IMR-90 (cell line): ENCODE measurements around the gene GNAI1. TPM values are rescaled to one million over a fixed set of nuclear protein-coding genes. Genes with fewer than 3 reads are reported as not detected.

ENCODE experiments used
- ATAC-seq: fragments of 200-7000 bp; cut with Tn5 transposase; 2 replicates; pipeline ENCODE4 v1.9.1; 2020; ENCODE audit warnings: low read depth, mild to moderate bottlenecking, moderate library complexity
- BruUV-seq: library from RNA; stranded (reverse); fragments of 400-500 nt; replicated peaks from 2 replicates; lab custom pipeline; 2021; lab: Mats Ljungman, UMichigan
- CTCF ChIA-PET: fragments of 300-600 bp; formaldehyde crosslinking; extraction: SDS; loops from one replicate; lab custom pipeline; 2021; ENCODE audit warnings: antibody characterized with exemption; lab: Yijun Ruan, JAX
- POLR2A ChIA-PET: fragments of 300-600 bp; sonication (Branson Sonifier 250); formaldehyde crosslinking; loops from one replicate; lab custom pipeline; 2022; ENCODE audit warnings: antibody characterized with exemption; ENCODE audit not compliant: unreplicated experiment; lab: Charles Lee
- DNase-seq: peaks from one replicate; pipeline ENCODE4 v3.0.0; 2013
- H2AFZ ChIP-seq: replicated peaks from 2 replicates; pipeline ENCODE3; 2013; ENCODE audit warnings: low read length, mild to moderate bottlenecking; ENCODE audit not compliant: poor library complexity
- H2AK5ac ChIP-seq: 2 replicates; pipeline ENCODE4 v1.6.1; 2013; ENCODE audit warnings: low read depth, low read length, inconsistent platforms
- H2AK9ac ChIP-seq: replicated peaks from 2 replicates; pipeline ENCODE3; 2013; ENCODE audit warnings: mild to moderate bottlenecking, low read depth, low read length, moderate library complexity; ENCODE audit not compliant: poor library complexity
- H2BK120ac ChIP-seq: 2 replicates; pipeline ENCODE4 v1.6.1; 2013; ENCODE audit warnings: low read depth, low read length, inconsistent platforms
- H2BK15ac ChIP-seq: 3 replicates; pipeline ENCODE4 v1.6.1; 2013; ENCODE audit warnings: low read depth, low read length, inconsistent platforms
- H2BK20ac ChIP-seq: 2 replicates; pipeline ENCODE4 v1.6.1; 2013; ENCODE audit warnings: low read depth, mild to moderate bottlenecking, inconsistent platforms, low read length, moderate library complexity
- H2BK5ac ChIP-seq: 2 replicates; pipeline ENCODE4 v1.6.1; 2013; ENCODE audit warnings: mild to moderate bottlenecking, low read depth, low read length, inconsistent platforms; ENCODE audit not compliant: poor library complexity, severe bottlenecking
- H3K14ac ChIP-seq: replicated peaks from 2 replicates; pipeline ENCODE4 v1.6.1; 2013; ENCODE audit warnings: low read depth, low read length, inconsistent platforms
- H3K18ac ChIP-seq: 2 replicates; pipeline ENCODE4 v1.6.1; 2013; ENCODE audit warnings: low read depth, low read length, control low read depth
- H3K23ac ChIP-seq: 2 replicates; pipeline ENCODE4 v1.6.1; 2013; ENCODE audit warnings: low read depth, low read length, inconsistent platforms
- H3K27ac ChIP-seq: 2 replicates; pipeline ENCODE4 v1.5.1; 2013; ENCODE audit warnings: mild to moderate bottlenecking, control low read depth, low read length; ENCODE audit not compliant: insufficient read depth
- H3K27me3 ChIP-seq: 2 replicates; pipeline ENCODE4 v1.6.1; 2013; ENCODE audit warnings: low read length; ENCODE audit not compliant: control insufficient read depth, insufficient read depth
- H3K36me3 ChIP-seq: 2 replicates; pipeline ENCODE4 v1.6.1; 2013; ENCODE audit warnings: low read length, mixed read lengths; ENCODE audit not compliant: control insufficient read depth, insufficient read depth
- H3K4ac ChIP-seq: 2 replicates; pipeline ENCODE4 v1.6.1; 2013; ENCODE audit warnings: low read depth, low read length, inconsistent platforms
- H3K4me1 ChIP-seq: 2 replicates; pipeline ENCODE4 v1.6.1; 2013; ENCODE audit warnings: low read length, mixed read lengths; ENCODE audit not compliant: control insufficient read depth, insufficient read depth
- H3K4me2 ChIP-seq: 2 replicates; pipeline ENCODE4 v1.6.1; 2013; ENCODE audit warnings: low read depth, mild to moderate bottlenecking, control low read depth, low read length, moderate library complexity
- H3K4me3 ChIP-seq: 2 replicates; pipeline ENCODE4 v1.5.1; 2013; ENCODE audit warnings: low read depth, mild to moderate bottlenecking, control low read depth, low read length, moderate library complexity; ENCODE audit not compliant: insufficient read depth
- H3K56ac ChIP-seq: 2 replicates; pipeline ENCODE4 v1.6.1; 2013; ENCODE audit warnings: low read length, inconsistent platforms; ENCODE audit not compliant: insufficient read depth; ENCODE audit errors: extremely low read depth
- H3K79me1 ChIP-seq, 2 experiments: 2 replicates each; pipeline ENCODE4 v1.6.1; 2013; ENCODE audit warnings: low read length in 2 of 2, inconsistent platforms in 1 of 2, low read depth in 1 of 2
- H3K9ac ChIP-seq: 2 replicates; pipeline ENCODE4 v1.6.1; 2013; ENCODE audit warnings: low read depth, low read length, control low read depth
- H3K9me1 ChIP-seq: 2 replicates; pipeline ENCODE4 v1.6.1; 2013; ENCODE audit warnings: low read length, inconsistent platforms; ENCODE audit not compliant: insufficient read depth
- H3K9me3 ChIP-seq: 2 replicates; pipeline ENCODE4 v1.6.1; 2013; ENCODE audit warnings: low read length; ENCODE audit not compliant: control insufficient read depth, insufficient read depth
- H4K20me1 ChIP-seq: 2 replicates; pipeline ENCODE4 v1.6.1; 2013; ENCODE audit warnings: low read length, inconsistent platforms; ENCODE audit not compliant: insufficient read depth
- H4K5ac ChIP-seq: 2 replicates; pipeline ENCODE4 v1.6.1; 2013; ENCODE audit warnings: mild to moderate bottlenecking, low read depth, low read length, control low read depth
- H4K8ac ChIP-seq, 2 experiments: 2 replicates each; pipeline ENCODE4 v1.6.1; 2013; ENCODE audit warnings: low read depth in 2 of 2, low read length in 2 of 2, control low read depth in 1 of 2, inconsistent platforms in 1 of 2
- H4K91ac ChIP-seq: 2 replicates; pipeline ENCODE4 v1.6.1; 2013; ENCODE audit warnings: low read depth, low read length, inconsistent platforms; ENCODE audit not compliant: insufficient read depth
- CHD1 ChIP-seq: IDR thresholded peaks from 2 replicates; pipeline ENCODE4 v1.6.1; 2012; ENCODE audit warnings: low read depth, low read length, improper control_type of control experiment
- CTCF ChIP-seq: conservative IDR thresholded peaks from 2 replicates; pipeline ENCODE4 v1.5.1; 2012; ENCODE audit warnings: mild to moderate bottlenecking, low read depth, low read length, improper control_type of control experiment
- ELK1 ChIP-seq: fragments of 150-350 bp; IDR thresholded peaks from 2 replicates; pipeline ENCODE4 v1.6.1; 2016; ENCODE audit warnings: low read depth, mild to moderate bottlenecking, low read length, moderate library complexity, borderline replicate concordance
- FOS ChIP-seq: fragments of 150-350 bp; IDR thresholded peaks from 2 replicates; pipeline ENCODE4 v1.6.1; 2016; ENCODE audit warnings: low read depth, low read length
- MAZ ChIP-seq: IDR thresholded peaks from 2 replicates; pipeline ENCODE4 v1.6.1; 2012; ENCODE audit warnings: low read depth, mild to moderate bottlenecking, low read length, improper control_type of control experiment, moderate library complexity, borderline replicate concordance
- POLR2A ChIP-seq: IDR thresholded peaks from 2 replicates; pipeline ENCODE4 v1.6.1; 2012; ENCODE audit warnings: mild to moderate bottlenecking, low read depth, low read length
- RAD21 ChIP-seq: IDR thresholded peaks from 2 replicates; pipeline ENCODE4 v1.6.1; 2012; ENCODE audit warnings: low read length, improper control_type of control experiment
- SMC3 ChIP-seq: fragments of 150-350 bp; IDR thresholded peaks from 2 replicates; pipeline ENCODE4 v1.6.1; 2016; ENCODE audit warnings: low read depth, mild to moderate bottlenecking, antibody characterized with exemption, low read length, moderate library complexity
- WGBS, 2 experiments: methylation state at CpG; one replicate each; pipeline versions ENCODE4 v1.1.5 to v1.1.7; 2013; ENCODE audit warnings: missing lambda C conversion rate in 2 of 2; ENCODE audit not compliant: insufficient read length in 1 of 2; ENCODE audit errors: extremely low coverage in 2 of 2; 5-methylcytosine and 5-hydroxymethylcytosine counted together
- dilution Hi-C: fragments of 300-500 bp; cut with HindIII; formaldehyde crosslinking; loops from one replicate; pipeline ENCODE4 v1.14.3; 2018; ENCODE audit warnings: low sequenced_read_pairs; ENCODE audit not compliant: unreplicated experiment
- in situ Hi-C: fragments of 300-500 bp; cut with MboI; formaldehyde crosslinking; loops from 3 replicates; pipeline ENCODE4 v1.14.3; 2019; ENCODE audit warnings: low sequenced_read_pairs, inconsistent platforms, mixed read lengths
- intact Hi-C: fragments of 100-400 bp; cut with micrococcal nuclease; formaldehyde crosslinking; loops from 2 replicates; pipeline ENCODE4 v1.10.0; 2022
- polyA plus RNA-seq, 3 experiments: library from polyadenylated mRNA; depleted of rRNA; stranded (reverse); fragments of >200 nt; gene quantifications; 2 replicates each; pipeline ENCODE4 v1.2.3, GENCODE V29; 2012; ENCODE audit warnings: low replicate concordance in 1 of 3
- total RNA-seq: library from RNA; depleted of rRNA; stranded (reverse); fragments of >200 nt; gene quantifications from 2 replicates; pipeline ENCODE4 v1.2.3, GENCODE V29; 2012

The GNAI1 gene
- total and polyA plus RNA-seq, 2 of the 4 experiments (the other 2 are of a cell fraction), result 21.1 to 26.5 TPM

GRCh38 chr7:80132594-80132993 lies 2.0 kb upstream of the GNAI1 start:
- Histone ChIP-seq H2AK9ac (no peak overlapping the region), H2BK5ac (no peak overlapping the region), H3K4me3 (no peak overlapping the region), H3K27me3 (no peaks in the 10 kb centered on the region), H2BK20ac (peak overlapping the region; percentile 29; the same call in 1 of the 2 replicates), H3K4me1 (peaks cover 2% of the 10 kb centered on the region), H2BK15ac (no peak overlapping the region), H3K23ac (no peak overlapping the region), H3K27ac (no peak overlapping the region), H3K36me3 (no peaks in the 10 kb centered on the region), H3K4me2 (no peak overlapping the region), H2AFZ (no peak overlapping the region), H2BK120ac (no peak overlapping the region), H3K79me1 (peaks cover 7 to 19% of the 10 kb centered on the region in 2 experiments), H3K9ac (no peak overlapping the region), H4K91ac (no peak overlapping the region), H3K56ac (no peak overlapping the region), H3K18ac (no peak overlapping the region), H4K5ac (no peak overlapping the region), H3K14ac (no peak overlapping the region), H4K20me1 (peaks cover 14% of the 10 kb centered on the region; the same call in 1 of the 2 replicates), H3K9me1 (peaks cover 6% of the 10 kb centered on the region; the same call in 1 of the 2 replicates), H4K8ac (no peak overlapping the region), H3K9me3 (no peaks in the 10 kb centered on the region), H2AK5ac (no peak overlapping the region), H3K4ac (no peak overlapping the region)
- dilution Hi-C loops, result no loop called here
- POLR2A ChIA-PET, result no interaction called here
- intact Hi-C loops, result loop anchor here (5.0 kb wide), 1 partner anchor 35 kb away; no protein-coding TSS in a partner anchor
- in situ Hi-C loops, result no loop called here
- ATAC-seq, result no peak
- no TSS peak for BruUV-seq
- 83% methylated on average over 1 of the region's 3 CpGs; no CpG with 5 or more reads in 1 of the 2 experiments for WGBS, 2 experiments
- CTCF ChIA-PET, result interaction anchor here (1.0 kb wide), 1 partner anchor 44 kb away, joined by 3 read pairs; no protein-coding TSS in a partner anchor
- TF ChIP-seq CHD1, result no peak
- TF ChIP-seq FOS, result no peak
- TF ChIP-seq RAD21, result no peak
- no peak for TF ChIP-seq POLR2A
- no peak for TF ChIP-seq SMC3
- TF ChIP-seq ELK1, result no peak
- TF ChIP-seq MAZ, result no peak
- no peak for TF ChIP-seq CTCF
- DNase-seq, result no peak
